GM12891 (cell line): ENCODE results near the gene KISS1.

Experiments
- POLR2A ChIP-seq: IDR thresholded peaks from 2 replicates; pipeline ENCODE4 v1.6.1; 2011; ENCODE audit warnings: low read depth, low read length, control low read depth
- POLR2AphosphoS5 ChIP-seq: IDR thresholded peaks from 2 replicates; pipeline ENCODE4 v1.6.1; 2011; ENCODE audit warnings: low read depth, low read length, control low read depth
- POU2F2 ChIP-seq: IDR thresholded peaks from 2 replicates; pipeline ENCODE4 v1.6.1; 2011; ENCODE audit warnings: low read depth, mild to moderate bottlenecking, control low read depth, low read length, moderate library complexity
- SPI1 ChIP-seq: IDR thresholded peaks from 2 replicates; pipeline ENCODE4 v1.6.1; 2011; ENCODE audit warnings: low read depth, low read length, control low read depth
- TAF1 ChIP-seq: IDR thresholded peaks from 2 replicates; pipeline ENCODE4 v1.6.1; 2011; ENCODE audit warnings: low read depth, low read length, control low read depth

- TF ChIP-seq POLR2A (no peak), POLR2AphosphoS5 (no peak), SPI1 (no peak), TAF1 (no peak), POU2F2 (no peak)
Observed at GRCh38 chr1:204181116-204181515, 15.2 kb downstream of the KISS1 start.
